Vagina (tissue), 2 donors: ENCODE results near the gene GUCY2F. TPM values are rescaled to one million over a fixed set of nuclear protein-coding genes. Genes with fewer than 3 reads are reported as not detected.

Experiments used
- DNase-seq, 2 donors: peaks; one replicate each; pipeline ENCODE4 v3.0.0-alpha.2; 2017; ENCODE audit errors: extremely low spot score in 2 of 2
- H3K27ac ChIP-seq: fragments of 200-600 bp; sonication (generic); one replicate; pipeline ENCODE4 v1.5.1; 2019
- H3K27me3 ChIP-seq: fragments of 200-600 bp; sonication (generic); one replicate; pipeline ENCODE4 v1.5.1; 2019
- H3K36me3 ChIP-seq, 2 donors: fragments of 200-600 bp; sonication (generic); one replicate each; pipeline ENCODE4 v1.5.1; 2017 to 2019
- H3K4me1 ChIP-seq: fragments of 200-600 bp; sonication (generic); one replicate; pipeline ENCODE4 v1.5.1; 2019
- H3K4me3 ChIP-seq, 2 donors: fragments of 200-600 bp; sonication (generic); 1 replicate in 1 of 2; 2 replicates in 1 of 2; pipeline ENCODE4 v1.5.1; 2016 to 2019
- H3K9me3 ChIP-seq: fragments of 200-600 bp; sonication (generic); one replicate; pipeline ENCODE4 v1.5.1; 2019
- POLR2A ChIP-seq, 2 donors: fragments of 450-650 bp; IDR thresholded peaks; one replicate each; pipeline ENCODE4 v1.6.1; 2017; ENCODE audit warnings: antibody characterized with exemption in 2 of 2, mild to moderate bottlenecking in 2 of 2, moderate library complexity in 2 of 2
- POLR2AphosphoS5 ChIP-seq, 2 donors: sonication (generic); formaldehyde crosslinking; IDR thresholded peaks; one replicate each; pipeline ENCODE4 v1.9.0; 2017; ENCODE audit warnings: antibody characterized with exemption in 2 of 2, mild to moderate bottlenecking in 2 of 2, low read depth in 1 of 2; ENCODE audit not compliant: insufficient read depth in 1 of 2
- intact Hi-C: fragments of 100-400 bp; cut with DNase I; formaldehyde crosslinking; loops from one replicate; pipeline ENCODE4 v1.15.1; 2023
- total RNA-seq: library from RNA; depleted of rRNA; stranded (reverse); fragments of >200 nt; gene quantifications from one replicate; pipeline ENCODE4 v1.2.3, GENCODE V29; 2016
- TF ChIP-seq, protein P1 (sequence below), 3 experiments: fragments of 450-650 bp in 2 of 3; fragments of 200-600 bp in 1 of 3; sonication (generic) in 1 of 3; IDR thresholded peaks; one replicate each; pipeline ENCODE4 v1.5.1; 2017 to 2019; ENCODE audit warnings: antibody characterized with exemption in 3 of 3, mild to moderate bottlenecking in 2 of 3, moderate library complexity in 2 of 3

The GUCY2F gene
- total RNA-seq, 1 donor from 2014 or later, result not detected

DNA sequence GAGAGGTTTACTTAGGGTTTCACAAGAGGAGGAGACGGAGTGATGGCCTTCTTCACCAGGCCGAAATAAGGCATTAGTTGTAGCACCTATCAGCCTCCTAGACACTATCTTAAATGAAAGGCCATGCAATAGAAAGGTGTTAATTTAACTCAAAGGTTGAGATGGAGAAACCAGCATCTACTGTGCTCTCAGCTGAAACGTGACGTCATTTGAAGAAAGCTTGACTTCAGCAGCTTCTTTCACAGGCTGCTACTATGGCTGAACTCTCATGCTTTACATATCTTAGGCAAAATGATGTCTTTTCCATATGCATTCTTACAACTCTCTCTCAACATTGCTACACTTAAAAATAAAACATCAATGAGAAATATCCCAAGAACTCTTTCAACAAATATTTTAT is 99.6 kb downstream of the GUCY2F start:
- no peaks in the 10 kb centered on the region for H3K27me3 ChIP-seq
- H3K36me3 ChIP-seq, result no peaks in the 10 kb centered on the region
- no peak for DNase-seq
- no peaks in the 10 kb centered on the region for H3K4me1 ChIP-seq
- no peak for TF ChIP-seq POLR2A (IDR thresholded peaks at IDR 0.05)
- TF ChIP-seq, protein P1, sequence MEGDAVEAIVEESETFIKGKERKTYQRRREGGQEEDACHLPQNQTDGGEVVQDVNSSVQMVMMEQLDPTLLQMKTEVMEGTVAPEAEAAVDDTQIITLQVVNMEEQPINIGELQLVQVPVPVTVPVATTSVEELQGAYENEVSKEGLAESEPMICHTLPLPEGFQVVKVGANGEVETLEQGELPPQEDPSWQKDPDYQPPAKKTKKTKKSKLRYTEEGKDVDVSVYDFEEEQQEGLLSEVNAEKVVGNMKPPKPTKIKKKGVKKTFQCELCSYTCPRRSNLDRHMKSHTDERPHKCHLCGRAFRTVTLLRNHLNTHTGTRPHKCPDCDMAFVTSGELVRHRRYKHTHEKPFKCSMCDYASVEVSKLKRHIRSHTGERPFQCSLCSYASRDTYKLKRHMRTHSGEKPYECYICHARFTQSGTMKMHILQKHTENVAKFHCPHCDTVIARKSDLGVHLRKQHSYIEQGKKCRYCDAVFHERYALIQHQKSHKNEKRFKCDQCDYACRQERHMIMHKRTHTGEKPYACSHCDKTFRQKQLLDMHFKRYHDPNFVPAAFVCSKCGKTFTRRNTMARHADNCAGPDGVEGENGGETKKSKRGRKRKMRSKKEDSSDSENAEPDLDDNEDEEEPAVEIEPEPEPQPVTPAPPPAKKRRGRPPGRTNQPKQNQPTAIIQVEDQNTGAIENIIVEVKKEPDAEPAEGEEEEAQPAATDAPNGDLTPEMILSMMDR (IDR thresholded peaks at IDR 0.05), result no peak
- no peak for TF ChIP-seq POLR2AphosphoS5 (IDR thresholded peaks at IDR 0.05; ENCODE audit: insufficient read depth in 1 of 2, low read depth in 1 of 2)
- no peak overlapping the region for H3K27ac ChIP-seq
- H3K9me3 ChIP-seq, result no peaks in the 10 kb centered on the region
- H3K4me3 ChIP-seq, result no peak overlapping the region
- intact Hi-C loops, result no loop called here

DNA sequence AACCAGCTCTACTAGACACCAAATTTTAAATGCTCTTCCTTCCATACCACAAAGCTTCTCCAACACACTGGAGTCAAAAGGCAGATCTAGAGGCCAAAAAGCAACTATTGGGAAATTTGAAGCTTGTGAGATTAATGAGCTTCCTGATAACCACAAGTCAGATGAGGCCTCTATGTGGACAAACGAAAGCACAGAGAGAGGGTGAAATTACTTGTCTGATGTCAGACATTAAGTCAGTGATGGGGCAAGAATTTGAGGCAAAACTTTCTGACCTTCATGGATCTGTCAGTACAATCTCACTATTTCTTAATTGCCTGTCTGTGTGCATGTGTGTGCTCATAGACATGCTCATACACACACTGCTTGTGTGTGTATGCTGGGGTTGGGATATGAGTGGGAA is 103.6 kb downstream of the GUCY2F start:
- Histone ChIP-seq H3K27me3 (no peaks in the 10 kb centered on the region), H3K9me3 (no peaks in the 10 kb centered on the region), H3K4me3 (no peak overlapping the region), H3K36me3 (no peaks in the 10 kb centered on the region), H3K4me1 (no peaks in the 10 kb centered on the region), H3K27ac (no peak overlapping the region)
- DNase-seq, result no peak
- TF ChIP-seq POLR2A (IDR thresholded peaks at IDR 0.05) (no peak), POLR2AphosphoS5 (IDR thresholded peaks at IDR 0.05; ENCODE audit: insufficient read depth in 1 of 2, low read depth in 1 of 2) (no peak)
- TF ChIP-seq, protein P1 (IDR thresholded peaks at IDR 0.05), result no peak
- intact Hi-C loops, result no loop called here

DNA sequence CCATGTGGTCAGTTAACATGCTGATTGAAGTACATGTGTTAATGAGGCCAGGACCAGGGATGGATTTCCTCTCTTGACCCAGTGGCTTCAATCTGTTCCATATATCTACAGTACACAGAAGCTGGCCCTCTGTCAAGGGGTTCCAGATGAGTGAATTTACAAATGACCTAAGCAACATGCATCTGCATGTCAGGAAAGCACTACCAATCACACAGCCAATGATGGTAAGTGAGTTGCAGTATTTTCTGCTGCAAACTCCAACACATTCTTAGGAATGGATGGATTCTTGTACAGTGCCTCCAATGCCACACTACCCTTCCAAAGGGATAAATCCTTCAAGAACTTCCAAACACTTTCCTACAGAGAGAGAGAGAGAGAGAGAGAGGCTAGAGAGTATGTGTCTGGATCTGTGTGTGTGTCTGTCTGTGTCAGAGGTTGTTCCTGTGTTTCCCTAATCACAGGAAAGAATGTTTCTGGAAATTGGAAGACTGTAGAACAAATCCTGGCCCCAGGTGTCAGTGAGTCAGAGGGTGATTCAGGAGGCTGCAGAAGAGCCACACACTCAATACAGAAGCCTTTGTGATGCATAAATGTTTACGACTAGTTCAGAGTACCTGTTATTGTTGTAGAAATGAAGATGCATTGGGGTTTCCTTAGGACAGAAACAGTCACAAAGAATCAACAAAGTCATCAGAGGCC is 107.5 kb downstream of the GUCY2F start:
- H3K4me3 ChIP-seq, result no peak overlapping the region
- H3K36me3 ChIP-seq, result no peaks in the 10 kb centered on the region
- no peak overlapping the region for H3K27ac ChIP-seq
- H3K9me3 ChIP-seq, result no peaks in the 10 kb centered on the region
- TF ChIP-seq, protein P1 (IDR thresholded peaks at IDR 0.05), result no peak
- no peak for TF ChIP-seq POLR2AphosphoS5 (IDR thresholded peaks at IDR 0.05; ENCODE audit: insufficient read depth in 1 of 2, low read depth in 1 of 2)
- TF ChIP-seq POLR2A (IDR thresholded peaks at IDR 0.05), result no peak
- no peaks in the 10 kb centered on the region for H3K4me1 ChIP-seq
- H3K27me3 ChIP-seq, result no peaks in the 10 kb centered on the region
- no peak for DNase-seq
- intact Hi-C loops, result no loop called here

DNA sequence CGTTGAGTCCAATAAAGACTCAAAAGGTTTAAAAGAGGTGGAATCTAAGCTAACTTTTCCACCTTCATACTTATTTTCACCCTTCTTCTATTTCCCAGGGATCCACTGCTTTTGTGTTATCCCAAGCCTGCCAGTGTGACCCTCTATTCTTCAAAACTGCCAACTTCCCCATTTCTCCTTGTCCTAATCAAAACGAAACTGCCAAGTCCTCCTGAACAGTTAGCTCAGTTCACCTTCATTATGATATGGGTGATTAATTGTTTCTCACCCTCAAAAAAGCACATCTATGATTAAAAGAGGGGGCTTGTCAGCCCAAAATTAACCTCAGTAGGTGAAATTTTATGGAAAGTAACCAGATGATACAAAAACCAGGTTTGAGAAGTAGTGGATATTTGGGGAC is 108.4 kb downstream of the GUCY2F start:
- intact Hi-C loops, result no loop called here
- H3K36me3 ChIP-seq, result no peaks in the 10 kb centered on the region

DNA sequence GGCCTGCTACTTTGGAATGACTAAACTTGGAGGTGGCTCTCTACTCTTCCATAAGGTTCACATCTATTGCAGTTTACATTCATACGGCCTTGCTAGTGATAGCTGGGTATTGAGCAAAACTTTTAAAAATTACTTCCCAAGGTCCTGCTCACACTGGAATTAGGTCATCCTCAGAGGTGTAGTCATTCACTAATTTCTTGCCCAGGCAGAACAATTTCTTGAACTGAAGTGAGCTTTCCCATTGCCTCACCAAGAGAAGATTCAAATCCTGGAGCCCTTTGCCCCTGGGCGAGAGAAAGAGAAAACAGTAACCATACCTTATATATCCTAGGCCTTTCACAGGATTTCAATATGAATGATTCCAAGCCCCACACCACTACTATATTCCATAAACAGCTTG is 109.2 kb downstream of the GUCY2F start:
- intact Hi-C loops, result no loop called here
- no peaks in the 10 kb centered on the region for H3K9me3 ChIP-seq
- DNase-seq, result no peak
- no peaks in the 10 kb centered on the region for H3K4me1 ChIP-seq
- no peak overlapping the region for H3K27ac ChIP-seq
- TF ChIP-seq, protein P1 (IDR thresholded peaks at IDR 0.05), result no peak
- TF ChIP-seq POLR2AphosphoS5 (IDR thresholded peaks at IDR 0.05; ENCODE audit: insufficient read depth in 1 of 2, low read depth in 1 of 2) (no peak), POLR2A (IDR thresholded peaks at IDR 0.05) (no peak)
- no peaks in the 10 kb centered on the region for H3K27me3 ChIP-seq
- no peak overlapping the region for H3K4me3 ChIP-seq
- no peaks in the 10 kb centered on the region for H3K36me3 ChIP-seq

More for the DNA sequence above, 108.4 kb downstream of the GUCY2F start:
- Histone ChIP-seq H3K4me1 (no peaks in the 10 kb centered on the region), H3K4me3 (no peak overlapping the region), H3K27me3 (no peaks in the 10 kb centered on the region), H3K9me3 (no peaks in the 10 kb centered on the region), H3K27ac (no peak overlapping the region)
- DNase-seq, result no peak
- TF ChIP-seq POLR2A (IDR thresholded peaks at IDR 0.05), result no peak
- TF ChIP-seq POLR2AphosphoS5 (IDR thresholded peaks at IDR 0.05; ENCODE audit: insufficient read depth in 1 of 2, low read depth in 1 of 2), result no peak
- TF ChIP-seq, protein P1 (IDR thresholded peaks at IDR 0.05), result no peak
